ENCODE results near the gene GPC5.
"Not testable (repeated sequence)": the region's sequence is repeated elsewhere in the genome, so short reads cannot be mapped to it uniquely, and the experiment has no call there.

GPC5 gene

GRCh38 chr13:92514420-92515125, 1116.2 kb downstream of the GPC5 start:
- no peak for DNase-seq

- DNase-seq: not testable (repeated sequence)
Measured at GRCh38 chr13:92516878-92517277, 1118.5 kb downstream of the GPC5 start.

- not testable (repeated sequence) for DNase-seq
Measured at GRCh38 chr13:92518622-92519021, 1120.2 kb downstream of the GPC5 start.

GRCh38 chr13:92530364-92530763, 1131.9 kb downstream of the GPC5 start:
- DNase-seq: no peak

- DNase-seq: no peak
Measured at GRCh38 chr13:92535222-92536006, 1137.0 kb downstream of the GPC5 start.

- DNase-seq: no peak
Measured at GRCh38 chr13:92537471-92537870, 1139.0 kb downstream of the GPC5 start.

GRCh38 chr13:92538164-92538563, 1139.7 kb downstream of the GPC5 start:
- DNase-seq: no peak

GRCh38 chr13:92539148-92539547, 1140.7 kb downstream of the GPC5 start:
- DNase-seq: not testable (repeated sequence)

GRCh38 chr13:92547266-92547665, 1148.8 kb downstream of the GPC5 start:
- DNase-seq: no peak

- no peak for DNase-seq
Measured at GRCh38 chr13:92549276-92549675, 1150.9 kb downstream of the GPC5 start.

- DNase-seq: no peak
Measured at GRCh38 chr13:92553470-92554114, 1155.2 kb downstream of the GPC5 start.

GRCh38 chr13:92560883-92561282, 1162.5 kb downstream of the GPC5 start:
- no peak for DNase-seq

- no peak for DNase-seq
Measured at GRCh38 chr13:92564942-92565341, 1166.5 kb downstream of the GPC5 start.

- no peak for DNase-seq
Measured at GRCh38 chr13:92566767-92567166, 1168.3 kb downstream of the GPC5 start.

GRCh38 chr13:92572190-92572589, 1173.8 kb downstream of the GPC5 start:
- no peak for DNase-seq

- DNase-seq: no peak
Measured at GRCh38 chr13:92573467-92574057, 1175.1 kb downstream of the GPC5 start.

GRCh38 chr13:92574499-92574898, 1176.1 kb downstream of the GPC5 start:
- DNase-seq: no peak

GRCh38 chr13:92575777-92576176, 1177.4 kb downstream of the GPC5 start:
- DNase-seq: no peak

- DNase-seq: no peak
Measured at GRCh38 chr13:92578358-92578757, 1179.9 kb downstream of the GPC5 start.

GRCh38 chr13:92589955-92590354, 1191.5 kb downstream of the GPC5 start:
- no peak for DNase-seq

GRCh38 chr13:92590503-92590908, 1192.1 kb downstream of the GPC5 start:
- no peak for DNase-seq

- no peak for DNase-seq
Measured at GRCh38 chr13:92591117-92591516, 1192.7 kb downstream of the GPC5 start.

GRCh38 chr13:92592757-92593156, 1194.3 kb downstream of the GPC5 start:
- no peak for DNase-seq

Data from activated CD4-positive, CD25-positive, alpha-beta regulatory T cell treated with anti-CD3 and anti-CD28 coated beads, Interleukin-2, amount 50 U/mL, for 72 hours (primary cell).